Left hindlimb (tissue), 1 donor: ENCODE results near the gene CTNNA3.
"Not testable (repeated sequence)": the region's sequence is repeated elsewhere in the genome, so short reads cannot be mapped to it uniquely, and the experiment has no call there.

ENCODE experiments used
- DNase-seq: peaks from one replicate; pipeline ENCODE4 v3.0.0-alpha.2; 2018

The CTNNA3 gene

DNA sequence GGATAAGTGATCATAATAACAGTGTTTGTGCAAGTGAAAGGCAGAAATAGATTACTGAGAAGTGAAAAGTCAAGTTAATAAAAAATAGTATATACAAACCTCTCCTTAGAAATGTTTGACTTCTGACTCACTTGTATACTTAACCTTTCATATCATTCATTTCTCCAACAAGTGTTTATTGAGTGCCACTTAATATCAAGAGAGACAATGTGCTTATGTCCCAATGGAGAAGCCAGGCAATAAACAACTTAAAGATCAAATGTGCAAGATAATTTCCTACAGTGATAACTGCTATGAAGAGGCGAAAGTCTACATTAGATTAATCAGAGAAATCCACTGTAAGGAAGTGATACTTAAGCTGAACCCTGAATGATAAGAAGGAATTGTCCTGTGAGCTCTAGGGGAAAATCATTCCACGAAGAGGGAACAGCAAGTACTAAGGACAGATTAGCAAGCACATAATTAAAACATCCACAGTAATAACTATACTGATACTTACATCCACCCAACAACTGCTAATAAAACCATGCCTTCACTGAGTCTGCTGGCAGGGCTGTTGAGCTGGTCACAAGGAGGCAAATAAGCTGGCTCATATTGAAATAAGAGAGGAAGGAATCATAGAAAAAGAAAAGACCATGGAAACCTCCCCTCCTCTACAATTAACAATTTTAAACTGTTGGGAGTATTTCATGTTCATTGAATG is 203.5 kb downstream of the CTNNA3 start:
- DNase-seq = no peak

GRCh38 chr10:67487906-67488619 is 207.9 kb downstream of the CTNNA3 start:
- no peak for DNase-seq

- no peak for DNase-seq
Observed at GRCh38 chr10:67487199-67487598, 208.8 kb downstream of the CTNNA3 start.

GRCh38 chr10:67477868-67478267 is 218.1 kb downstream of the CTNNA3 start:
- DNase-seq = no peak

- DNase-seq = no peak
Observed at GRCh38 chr10:67476201-67476600, 219.8 kb downstream of the CTNNA3 start.

DNA sequence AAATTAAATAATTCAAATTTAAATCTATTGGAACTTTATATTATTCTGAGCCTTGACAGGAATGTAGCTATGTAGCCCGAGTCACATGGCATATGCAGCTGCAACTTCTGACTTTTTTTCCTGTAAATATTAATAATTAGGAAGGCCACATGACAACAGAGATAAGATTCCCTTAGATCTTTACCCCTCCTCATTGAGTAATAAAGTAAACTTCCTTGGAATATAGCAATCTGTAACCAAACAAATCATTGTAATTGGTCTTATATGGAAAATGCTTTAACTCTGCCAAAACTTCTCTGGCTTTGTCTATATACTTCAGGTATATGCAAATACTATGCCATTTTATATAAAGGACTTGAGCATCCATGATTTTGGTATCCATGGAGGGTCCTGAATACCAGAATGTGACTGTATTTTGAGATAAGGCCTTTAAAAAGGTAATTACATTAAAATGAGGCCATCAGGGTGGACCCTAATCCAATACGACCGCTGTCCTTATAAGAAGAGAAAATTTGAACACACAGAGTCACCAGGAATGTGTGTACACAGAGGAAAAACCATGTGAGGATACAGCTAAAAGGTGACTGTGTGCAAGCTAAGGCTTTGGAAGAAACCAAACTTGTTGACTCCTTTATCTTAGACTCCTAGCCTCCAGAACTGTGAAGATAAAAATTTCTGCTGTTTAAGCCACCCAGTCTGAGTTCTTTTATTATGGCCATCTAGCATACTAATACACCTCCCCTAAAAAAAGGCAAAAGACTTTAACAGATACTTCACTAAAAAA is 222.0 kb downstream of the CTNNA3 start:
- DNase-seq = no peak

DNA sequence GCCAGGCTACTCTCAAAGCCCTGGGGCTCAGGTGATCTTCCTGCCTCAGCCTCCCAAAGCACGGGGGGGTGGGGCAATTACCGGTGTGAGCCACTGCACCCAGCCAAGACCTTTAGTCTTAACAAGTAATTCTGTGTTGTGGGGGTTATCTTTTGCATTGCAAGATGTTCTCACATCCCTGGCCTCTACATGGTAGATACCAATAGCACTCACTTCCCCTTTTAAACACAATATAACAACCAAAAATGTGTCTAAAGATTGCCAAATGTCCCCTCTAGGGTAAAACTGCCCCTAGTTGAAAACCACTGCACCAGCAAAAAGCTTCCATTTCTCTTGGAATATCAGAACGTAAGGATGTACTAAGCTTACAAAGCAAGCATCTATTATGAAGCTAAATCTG is 225.0 kb downstream of the CTNNA3 start:
- no peak for DNase-seq

DNA sequence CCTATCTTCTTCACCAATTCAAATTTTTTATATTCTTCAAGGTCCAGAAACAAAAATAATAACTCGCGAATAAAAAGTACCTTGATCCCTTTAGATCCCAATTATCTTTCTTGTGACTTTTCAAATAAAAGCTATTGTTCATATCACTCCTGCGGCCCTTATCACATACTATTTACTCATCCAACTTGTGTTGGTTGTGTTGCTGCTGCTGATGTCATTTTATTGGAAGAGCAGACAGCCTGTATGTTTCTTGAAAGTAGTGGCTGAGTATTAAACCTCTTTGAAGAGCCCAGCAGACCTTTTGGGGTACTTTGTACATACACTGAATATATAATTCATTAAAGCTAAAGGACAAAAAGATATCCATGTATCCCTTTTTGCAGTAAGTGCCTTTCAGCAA is 231.7 kb downstream of the CTNNA3 start:
- no peak for DNase-seq

- no peak for DNase-seq
Observed at GRCh38 chr10:67452892-67453291, 243.1 kb downstream of the CTNNA3 start.

DNA sequence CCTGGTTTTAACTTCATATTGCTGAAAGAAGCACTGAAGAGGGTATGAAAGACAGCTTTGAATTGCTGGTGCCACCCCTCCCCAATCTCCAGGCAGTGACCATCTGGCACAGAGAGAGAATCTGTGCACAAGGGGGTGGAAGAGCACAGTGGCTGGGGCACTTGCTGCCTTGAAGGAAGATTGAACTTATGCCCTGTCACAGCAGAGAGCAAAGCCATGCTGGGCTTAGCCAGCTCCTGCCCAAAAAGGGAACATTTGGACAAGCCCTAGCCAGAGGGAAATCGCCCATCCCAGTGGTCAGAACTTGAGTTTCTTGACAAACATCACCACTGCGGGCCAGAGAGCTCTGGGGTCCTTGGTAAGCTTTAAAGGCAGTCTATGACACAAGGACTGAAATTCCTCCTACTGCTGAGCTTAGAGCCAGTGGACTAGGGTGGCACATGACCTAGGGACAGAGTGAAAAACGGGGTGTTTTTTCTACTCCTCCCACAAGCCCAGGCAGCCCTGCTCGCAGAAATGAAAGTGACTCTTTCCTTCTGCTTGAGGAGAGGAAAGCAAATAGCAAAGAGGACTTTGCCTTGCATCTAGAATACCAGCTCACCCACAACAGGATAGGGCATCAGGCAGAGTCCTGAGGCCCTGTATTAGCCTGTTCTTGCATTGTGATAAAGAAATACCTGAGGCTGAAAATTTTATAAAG is 257.2 kb downstream of the CTNNA3 start:
- DNase-seq = no peak

- no peak for DNase-seq
Observed at GRCh38 chr10:67433276-67433675, 262.7 kb downstream of the CTNNA3 start.

GRCh38 chr10:67402620-67403019 is 293.4 kb downstream of the CTNNA3 start:
- no peak for DNase-seq

DNA sequence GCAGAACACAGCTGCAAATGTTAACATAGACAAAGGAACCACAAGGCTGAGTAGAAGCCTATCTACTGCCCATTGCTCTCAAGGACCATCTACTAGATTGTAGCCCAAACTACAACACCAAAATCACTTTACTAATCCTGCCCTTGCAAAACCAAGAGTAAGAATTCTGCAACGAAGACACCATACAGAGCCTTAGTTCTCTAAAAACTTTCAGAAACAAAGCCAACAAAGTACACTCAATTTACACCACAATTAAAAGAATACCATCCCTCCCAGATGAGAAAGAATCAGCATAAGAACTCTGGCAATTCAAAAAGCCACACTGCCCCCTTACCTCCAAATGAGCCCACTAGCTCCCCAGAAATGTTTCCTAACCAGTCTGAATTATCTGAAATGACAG is 294.3 kb downstream of the CTNNA3 start:
- no peak for DNase-seq

- DNase-seq = not testable (repeated sequence)
Observed at GRCh38 chr10:67386841-67387533, 309.0 kb downstream of the CTNNA3 start.

DNA sequence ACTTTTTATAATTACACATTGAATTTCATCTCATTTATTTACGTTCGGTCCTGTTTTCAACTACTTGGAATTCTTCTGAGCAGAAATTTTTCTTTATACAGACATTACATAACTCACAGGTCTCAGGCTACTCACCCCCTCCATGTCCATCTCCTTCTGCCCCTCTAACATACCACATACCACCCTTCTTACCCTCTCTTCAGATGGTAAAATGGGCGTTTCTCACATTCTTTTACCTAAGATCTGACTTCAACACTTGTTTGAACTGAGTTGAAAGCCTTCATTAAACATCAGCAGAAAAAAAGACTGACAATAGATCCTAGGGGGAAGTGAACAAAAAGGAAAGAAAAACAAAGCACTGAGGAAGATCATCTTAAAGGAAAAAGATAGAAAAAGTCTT is 309.7 kb downstream of the CTNNA3 start:
- no peak for DNase-seq

- DNase-seq = no peak
Observed at GRCh38 chr10:67385566-67385965, 310.4 kb downstream of the CTNNA3 start.

DNA sequence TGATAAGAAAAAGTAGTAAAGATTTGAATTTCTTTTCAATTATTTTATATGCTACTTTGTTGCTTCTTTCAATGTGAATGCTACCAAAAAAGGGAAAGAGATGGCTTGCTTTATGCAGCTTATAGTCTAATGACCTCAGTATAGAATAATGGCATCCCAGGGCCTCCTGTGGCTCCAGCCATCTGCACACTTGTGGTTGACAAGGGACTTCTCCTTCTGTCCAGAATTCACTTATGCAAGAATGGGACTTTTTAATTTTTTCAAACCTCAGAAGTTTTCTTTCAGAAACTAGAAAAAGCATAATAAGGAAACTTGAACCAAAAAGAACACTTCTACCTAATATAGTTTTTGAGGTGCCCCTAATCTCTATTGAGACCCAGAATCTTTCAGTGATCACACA is 310.9 kb downstream of the CTNNA3 start:
- DNase-seq = no peak

- DNase-seq = no peak
Observed at GRCh38 chr10:67331121-67331910, 364.7 kb downstream of the CTNNA3 start.

GRCh38 chr10:67327626-67328535 is 368.1 kb downstream of the CTNNA3 start:
- DNase-seq = no peak

DNA sequence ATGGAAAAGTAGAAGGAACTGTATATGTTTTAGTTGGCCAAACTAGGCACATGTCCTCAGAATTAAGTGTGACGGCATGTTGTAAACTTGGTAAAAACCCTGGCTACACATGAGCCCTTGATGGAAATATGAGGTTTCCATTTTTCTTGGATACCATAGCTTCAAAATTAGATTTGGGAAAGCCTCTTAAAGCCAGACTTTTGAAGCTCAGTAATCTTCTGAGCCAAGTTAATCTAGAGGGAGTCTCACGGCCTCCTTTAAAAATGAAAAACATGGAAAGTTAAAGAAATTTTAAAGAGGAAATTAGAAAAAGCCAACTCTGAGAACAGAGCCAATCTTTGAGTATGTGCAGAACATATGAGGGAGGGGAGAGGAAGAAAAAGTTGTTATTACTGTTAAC is 376.0 kb downstream of the CTNNA3 start:
- no peak for DNase-seq

DNA sequence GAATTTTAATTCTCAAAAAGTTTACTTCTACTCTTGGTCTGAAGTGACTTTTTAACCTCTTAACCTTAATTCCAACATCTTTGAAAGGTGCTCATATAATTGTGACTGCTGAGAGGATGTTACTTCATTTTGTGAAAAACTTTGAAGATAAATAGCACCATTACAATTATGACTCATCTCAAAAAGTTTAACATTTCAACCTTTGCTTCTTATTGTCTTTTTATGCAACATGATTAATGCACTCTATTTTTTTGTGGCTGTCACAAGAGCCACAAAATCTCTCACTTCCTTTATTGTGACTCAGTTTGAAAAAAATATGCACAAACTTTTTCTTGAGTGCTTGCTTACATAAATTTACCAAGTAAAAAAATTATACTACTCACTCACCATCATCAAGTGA is 387.1 kb downstream of the CTNNA3 start:
- DNase-seq = no peak
